Astrocyte of the cerebellum (primary cell): Measurements from ENCODE around the gene ULBP3.
"Not testable (repeated sequence)": the region's sequence is repeated elsewhere in the genome, so short reads cannot be mapped to it uniquely, and the experiment has no call there.

Source experiments
- DNase-seq: peaks from one replicate; pipeline ENCODE4 v3.0.0-alpha.2; 2011; ENCODE audit warnings: low read depth
- H3K4me3 ChIP-seq: 2 replicates; pipeline ENCODE4 v1.5.1; 2011; ENCODE audit warnings: mild to moderate bottlenecking, low read depth, low read length, moderate library complexity
- in situ Hi-C: cut with HindIII; loops from 2 replicates; pipeline ENCODE4 v1.10.0; 2017; ENCODE audit warnings: low sequenced_read_pairs
- TF ChIP-seq, protein P1 (sequence below): IDR thresholded peaks from 2 replicates; pipeline ENCODE4 v1.5.1; 2012; ENCODE audit warnings: low read length, low read depth, moderate library complexity, mild to moderate bottlenecking; ENCODE audit errors: missing control alignments

ULBP3 gene

GRCh38 chr6:150025201-150025917, 43.6 kb downstream of the ULBP3 start, which contains the start of gene RAET1L:
TSS of gene RAET1L (minus strand) at chr6:150025532. CDS start at chr6:150025471, 61 bp downstream.
- TF ChIP-seq, protein P1, sequence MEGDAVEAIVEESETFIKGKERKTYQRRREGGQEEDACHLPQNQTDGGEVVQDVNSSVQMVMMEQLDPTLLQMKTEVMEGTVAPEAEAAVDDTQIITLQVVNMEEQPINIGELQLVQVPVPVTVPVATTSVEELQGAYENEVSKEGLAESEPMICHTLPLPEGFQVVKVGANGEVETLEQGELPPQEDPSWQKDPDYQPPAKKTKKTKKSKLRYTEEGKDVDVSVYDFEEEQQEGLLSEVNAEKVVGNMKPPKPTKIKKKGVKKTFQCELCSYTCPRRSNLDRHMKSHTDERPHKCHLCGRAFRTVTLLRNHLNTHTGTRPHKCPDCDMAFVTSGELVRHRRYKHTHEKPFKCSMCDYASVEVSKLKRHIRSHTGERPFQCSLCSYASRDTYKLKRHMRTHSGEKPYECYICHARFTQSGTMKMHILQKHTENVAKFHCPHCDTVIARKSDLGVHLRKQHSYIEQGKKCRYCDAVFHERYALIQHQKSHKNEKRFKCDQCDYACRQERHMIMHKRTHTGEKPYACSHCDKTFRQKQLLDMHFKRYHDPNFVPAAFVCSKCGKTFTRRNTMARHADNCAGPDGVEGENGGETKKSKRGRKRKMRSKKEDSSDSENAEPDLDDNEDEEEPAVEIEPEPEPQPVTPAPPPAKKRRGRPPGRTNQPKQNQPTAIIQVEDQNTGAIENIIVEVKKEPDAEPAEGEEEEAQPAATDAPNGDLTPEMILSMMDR: no peak
- in situ Hi-C loops: no loop called here
- no peak for DNase-seq
- H3K4me3 ChIP-seq: peak within 1 kb of the TSS; percentile 32

DNA sequence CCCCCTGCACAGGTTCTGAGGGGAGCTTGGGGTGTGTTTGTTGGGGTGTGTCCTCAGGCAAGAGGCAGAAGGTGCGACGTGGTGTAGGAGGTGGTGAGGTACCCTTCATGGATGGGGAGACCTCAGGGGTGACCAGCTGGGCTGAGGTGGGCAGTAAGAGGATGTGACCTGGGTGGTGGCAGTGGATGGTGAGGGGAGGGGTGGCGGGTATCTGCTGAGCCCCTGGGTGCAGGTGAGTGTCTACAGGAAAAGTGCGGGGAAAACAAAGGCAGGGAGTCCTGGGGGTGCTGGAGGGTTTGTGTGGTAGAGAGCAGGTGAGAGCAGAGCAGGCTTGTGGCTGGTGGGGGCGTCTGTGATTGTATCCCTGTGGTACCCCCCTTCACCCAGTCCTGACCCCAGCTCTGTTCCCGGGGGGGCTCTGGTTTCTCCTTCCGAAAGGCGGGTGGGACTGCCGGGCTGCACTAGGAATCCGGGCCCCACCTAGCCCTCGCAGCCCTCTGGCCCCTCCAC, 44.2 kb downstream of the ULBP3 start:
- DNase-seq: no peak
- H3K4me3 ChIP-seq: no peak overlapping the region
- TF ChIP-seq, protein P1: no peak
- in situ Hi-C loops: no loop called here

GRCh38 chr6:150024021-150024420, 44.9 kb downstream of the ULBP3 start:
- DNase-seq, in situ Hi-C loops, H3K4me3 ChIP-seq: not testable (repeated sequence)

DNA sequence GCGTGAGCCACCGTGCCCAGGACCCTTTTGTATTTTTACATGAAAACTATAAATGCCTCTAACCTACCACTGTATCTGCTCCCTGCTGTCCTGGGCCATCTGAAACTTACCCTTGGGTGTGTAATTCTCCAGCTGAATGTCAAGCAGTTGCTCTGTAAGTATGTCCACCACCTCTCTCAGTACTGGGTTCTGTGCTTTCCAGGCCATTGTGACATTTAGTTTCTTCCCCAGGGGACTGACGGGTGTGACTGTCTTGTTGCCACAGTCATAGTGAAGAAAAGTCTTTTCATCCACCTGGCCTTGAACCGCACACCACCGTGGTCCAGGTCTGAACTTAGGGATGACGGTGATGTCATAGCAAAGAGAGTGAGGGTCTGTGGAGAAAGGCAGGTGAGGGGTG, 47.1 kb downstream of the ULBP3 start:
- H3K4me3 ChIP-seq, DNase-seq, in situ Hi-C loops: not testable (repeated sequence)

DNA sequence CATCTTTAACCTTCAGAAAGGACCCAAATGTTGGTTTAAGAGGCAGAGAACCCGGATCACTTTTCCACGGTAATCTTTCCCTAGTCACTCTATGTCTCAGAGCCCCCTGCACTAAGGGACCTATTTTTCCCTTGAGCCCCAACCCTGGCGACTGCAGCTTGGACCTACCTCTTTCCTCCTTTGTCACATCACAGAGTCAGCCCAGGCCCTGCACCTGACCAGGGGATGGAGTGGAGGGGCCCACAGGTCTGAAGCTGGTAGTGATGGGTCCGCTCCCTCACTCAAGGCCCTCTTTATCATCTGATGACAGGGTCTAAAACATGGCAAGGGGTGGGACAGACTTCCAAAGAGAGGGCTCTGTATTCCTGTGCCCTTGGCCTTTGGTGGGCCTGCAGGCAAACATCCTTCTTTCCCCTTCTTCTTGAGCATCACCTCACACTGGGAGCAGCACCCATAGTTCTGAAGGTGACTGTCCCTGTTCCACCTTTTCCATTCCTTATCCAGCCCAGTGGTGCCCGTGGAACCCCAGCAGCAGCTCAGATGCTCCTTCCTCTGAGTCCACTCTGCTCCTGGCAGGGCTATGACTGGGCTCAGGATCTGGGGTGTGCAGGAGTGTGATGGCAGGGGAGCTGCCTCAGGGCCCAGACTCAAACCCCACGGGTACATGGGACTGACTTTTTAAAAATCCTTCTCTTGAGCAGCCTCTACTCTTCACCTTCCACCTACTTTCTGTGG, 49.9 kb downstream of the ULBP3 start:
- DNase-seq: no peak
- TF ChIP-seq, protein P1: no peak
- no peak overlapping the region for H3K4me3 ChIP-seq
- in situ Hi-C loops: no loop called here

DNA sequence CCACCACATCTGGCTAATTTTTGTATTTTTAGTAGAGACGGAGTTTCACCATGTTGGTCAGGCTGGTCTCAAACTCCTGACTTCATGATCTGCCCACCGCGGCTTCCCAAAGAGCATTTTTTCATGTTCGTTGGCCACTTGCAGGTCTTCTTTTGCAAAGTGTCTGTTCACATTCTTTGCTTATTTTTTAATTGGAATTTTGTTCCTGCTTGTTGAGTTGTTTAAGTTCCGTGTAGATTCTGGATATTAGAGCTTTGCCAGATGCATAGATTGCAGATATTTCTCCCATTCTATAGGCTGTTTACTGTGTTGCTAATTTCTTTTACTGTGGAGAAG, 51.8 kb downstream of the ULBP3 start:
- in situ Hi-C loops, H3K4me3 ChIP-seq, DNase-seq: not testable (repeated sequence)
- TF ChIP-seq, protein P1: peak; percentile 6

DNA sequence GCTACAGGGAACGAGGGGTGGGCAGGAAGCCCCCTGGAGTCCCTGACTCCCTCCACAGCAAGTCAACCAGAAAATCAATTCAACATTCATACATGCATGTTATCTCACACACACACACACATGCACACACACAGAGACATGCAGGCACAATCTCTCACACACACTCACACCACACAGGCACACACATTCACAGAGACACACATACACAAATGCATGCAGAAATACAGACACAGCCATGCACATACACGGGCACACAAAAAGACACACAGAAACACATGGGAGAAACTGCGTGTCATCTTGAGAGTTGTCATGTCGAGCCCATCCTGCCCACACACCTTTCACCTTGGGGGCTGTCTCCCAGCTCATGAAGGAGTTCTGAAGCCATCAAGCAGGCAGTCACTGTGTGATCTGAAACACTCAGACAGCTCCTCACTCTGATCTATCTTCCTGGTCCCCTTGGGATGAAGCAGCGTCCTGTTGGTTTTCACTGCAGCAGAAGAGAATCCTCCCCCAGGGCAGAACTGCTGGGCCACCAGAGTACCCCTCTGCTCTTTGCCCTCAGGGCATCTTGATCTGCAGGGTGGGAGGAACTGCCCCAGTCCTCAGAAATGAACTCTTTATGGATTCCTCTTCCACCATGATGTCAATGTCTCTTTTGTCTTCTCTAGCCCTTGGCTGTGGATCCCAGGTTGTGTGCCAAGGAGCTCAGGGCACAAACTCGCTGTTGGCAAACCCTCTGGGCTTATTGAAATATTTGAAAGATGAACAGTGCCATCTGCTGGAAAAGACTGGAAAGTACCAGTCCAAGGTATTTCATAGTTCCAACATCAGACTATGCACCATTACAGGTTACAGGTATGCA, 52.4 kb downstream of the ULBP3 start:
- TF ChIP-seq, protein P1: peak; percentile 49
- in situ Hi-C loops: no loop called here
- no peak overlapping the region for H3K4me3 ChIP-seq
- peak; percentile 45 for DNase-seq

- DNase-seq, H3K4me3 ChIP-seq, in situ Hi-C loops: not testable (repeated sequence)
These were observed 53.5 kb downstream of the ULBP3 start for GRCh38 chr6:150015281-150016001.

GRCh38 chr6:150014623-150015280, 54.2 kb downstream of the ULBP3 start:
- H3K4me3 ChIP-seq, in situ Hi-C loops, DNase-seq: not testable (repeated sequence)
